Uterus (tissue), 4 donors: ENCODE data around the gene PCLO. TPM values are rescaled to one million over a fixed set of nuclear protein-coding genes. Genes with fewer than 3 reads are reported as not detected.
"Not testable (repeated sequence)": the region's sequence is repeated elsewhere in the genome, so short reads cannot be mapped to it uniquely, and the experiment has no call there.

Source experiments
- DNase-seq, 2 donors: peaks; one replicate each; pipeline ENCODE4 v3.0.0-alpha.2; 2019 to 2020
- H3K27ac ChIP-seq, 2 donors: fragments of 200-600 bp; sonication (generic); 1 replicate in 1 of 2; 2 replicates in 1 of 2; pipeline ENCODE4 v1.5.1; 2016 to 2018
- H3K27me3 ChIP-seq, 2 donors: fragments of 200-600 bp; sonication (generic); one replicate each; pipeline ENCODE4 v1.5.1; 2018 to 2019; ENCODE audit warnings: control low read depth in 1 of 2
- H3K36me3 ChIP-seq, 2 donors: fragments of 200-600 bp; sonication (generic); one replicate each; pipeline ENCODE4 v1.5.1; 2019; ENCODE audit warnings: control low read depth in 1 of 2
- H3K4me1 ChIP-seq, 2 donors: fragments of 200-600 bp; sonication (generic); one replicate each; pipeline ENCODE4 v1.5.1; 2018 to 2019; ENCODE audit warnings: control low read depth in 1 of 2
- H3K4me3 ChIP-seq, 2 donors: fragments of 200-600 bp; sonication (generic); 1 replicate in 1 of 2; 2 replicates in 1 of 2; pipeline ENCODE4 v1.5.1; 2018 to 2019; ENCODE audit warnings: mild to moderate bottlenecking in 1 of 2
- H3K9me3 ChIP-seq, 2 donors: fragments of 200-600 bp; sonication (generic); one replicate each; pipeline ENCODE4 v1.5.1; 2019; ENCODE audit warnings: control low read depth in 1 of 2
- CTCF ChIP-seq, 4 experiments: fragments of 200-600 bp in 2 of 4; fragments of 450-650 bp in 2 of 4; sonication (generic) in 2 of 4; IDR thresholded peaks; one replicate each; pipeline ENCODE4 v1.5.1; 2016 to 2019; ENCODE audit warnings: antibody characterized with exemption in 4 of 4, mild to moderate bottlenecking in 2 of 4, moderate library complexity in 1 of 4
- POLR2A ChIP-seq, 2 donors: fragments of 450-650 bp; IDR thresholded peaks; one replicate each; pipeline ENCODE4 v1.6.1; 2016; ENCODE audit warnings: antibody characterized with exemption in 2 of 2, mild to moderate bottlenecking in 1 of 2, moderate library complexity in 1 of 2
- intact Hi-C: fragments of 100-400 bp; cut with DNase I; formaldehyde crosslinking; loops from one replicate; pipeline ENCODE4 v1.15.1; 2023; ENCODE audit warnings: low total_unique reads
- total RNA-seq, 4 donors: library from RNA; depleted of rRNA in 3 of 4; stranded (reverse); fragments of >200 nt in 3 of 4; gene quantifications; one replicate each; pipeline versions ENCODE4 v1.1.0 to v1.2.4, GENCODE V29; 2014 to 2023
- donor health status: DM: yes; HTN: yes; CAD: no.

Gene PCLO
- total RNA-seq, 4 donors from 2014 or later = 0.26 to 4.4 (median 1.4) TPM

DNA sequence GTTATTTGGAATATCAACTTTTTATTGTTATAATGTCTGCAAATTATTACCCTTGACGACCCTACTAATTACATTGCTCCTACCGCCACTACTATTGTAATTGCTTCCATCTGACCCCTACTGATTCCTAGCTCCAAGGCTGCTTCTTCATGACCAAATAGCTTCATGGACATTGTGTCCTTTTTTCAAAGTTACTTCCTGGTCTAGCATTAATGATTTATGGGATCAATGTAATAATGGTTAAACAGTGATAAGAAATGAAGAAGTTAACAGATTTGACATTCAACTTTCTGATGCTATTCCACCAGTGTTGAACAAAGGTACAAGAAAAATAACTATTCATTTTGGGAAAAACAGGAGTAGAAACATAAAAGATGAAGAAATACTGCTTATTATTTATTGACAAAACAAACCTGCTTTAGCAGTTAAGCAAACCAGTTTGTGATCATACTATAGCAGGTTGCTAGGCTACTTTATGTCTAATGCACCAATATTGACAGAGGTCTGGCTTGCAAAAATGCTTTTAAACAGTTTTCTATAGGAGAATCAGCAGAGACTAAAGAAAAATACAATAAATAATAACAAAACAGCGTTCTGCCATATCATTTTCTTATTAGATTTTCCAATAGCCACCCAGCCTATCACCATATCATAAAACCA is 125.8 kb downstream of the PCLO start:
- TF ChIP-seq POLR2A (IDR thresholded peaks at IDR 0.05) (no peak), CTCF (IDR thresholded peaks at IDR 0.05) (no peak)
- H3K9me3 ChIP-seq = no peaks in the 10 kb centered on the region
- no peaks in the 10 kb centered on the region for H3K27me3 ChIP-seq
- H3K4me1 ChIP-seq = no peaks in the 10 kb centered on the region
- intact Hi-C loops = no loop called here
- no peak overlapping the region for H3K27ac ChIP-seq
- no peak for DNase-seq
- H3K4me3 ChIP-seq = no peak overlapping the region
- H3K36me3 ChIP-seq = no peaks in the 10 kb centered on the region

GRCh38 chr7:83036130-83036529 is 126.6 kb downstream of the PCLO start:
- no peaks in the 10 kb centered on the region for H3K36me3 ChIP-seq
- H3K4me1 ChIP-seq = no peaks in the 10 kb centered on the region
- no peak for DNase-seq
- H3K4me3 ChIP-seq = no peak overlapping the region
- TF ChIP-seq CTCF (IDR thresholded peaks at IDR 0.05) = no peak
- no peak for TF ChIP-seq POLR2A (IDR thresholded peaks at IDR 0.05)
- no peak overlapping the region for H3K27ac ChIP-seq
- intact Hi-C loops = no loop called here
- no peaks in the 10 kb centered on the region for H3K27me3 ChIP-seq
- no peaks in the 10 kb centered on the region for H3K9me3 ChIP-seq

GRCh38 chr7:83032195-83032594 is 130.5 kb downstream of the PCLO start:
- Histone ChIP-seq H3K9me3 (no peaks in the 10 kb centered on the region), H3K27ac (no peak overlapping the region), H3K4me3 (no peak overlapping the region), H3K36me3 (no peaks in the 10 kb centered on the region), H3K27me3 (no peaks in the 10 kb centered on the region), H3K4me1 (no peaks in the 10 kb centered on the region)
- no peak for TF ChIP-seq CTCF (IDR thresholded peaks at IDR 0.05)
- no peak for TF ChIP-seq POLR2A (IDR thresholded peaks at IDR 0.05)
- intact Hi-C loops = no loop called here
- no peak for DNase-seq

DNA sequence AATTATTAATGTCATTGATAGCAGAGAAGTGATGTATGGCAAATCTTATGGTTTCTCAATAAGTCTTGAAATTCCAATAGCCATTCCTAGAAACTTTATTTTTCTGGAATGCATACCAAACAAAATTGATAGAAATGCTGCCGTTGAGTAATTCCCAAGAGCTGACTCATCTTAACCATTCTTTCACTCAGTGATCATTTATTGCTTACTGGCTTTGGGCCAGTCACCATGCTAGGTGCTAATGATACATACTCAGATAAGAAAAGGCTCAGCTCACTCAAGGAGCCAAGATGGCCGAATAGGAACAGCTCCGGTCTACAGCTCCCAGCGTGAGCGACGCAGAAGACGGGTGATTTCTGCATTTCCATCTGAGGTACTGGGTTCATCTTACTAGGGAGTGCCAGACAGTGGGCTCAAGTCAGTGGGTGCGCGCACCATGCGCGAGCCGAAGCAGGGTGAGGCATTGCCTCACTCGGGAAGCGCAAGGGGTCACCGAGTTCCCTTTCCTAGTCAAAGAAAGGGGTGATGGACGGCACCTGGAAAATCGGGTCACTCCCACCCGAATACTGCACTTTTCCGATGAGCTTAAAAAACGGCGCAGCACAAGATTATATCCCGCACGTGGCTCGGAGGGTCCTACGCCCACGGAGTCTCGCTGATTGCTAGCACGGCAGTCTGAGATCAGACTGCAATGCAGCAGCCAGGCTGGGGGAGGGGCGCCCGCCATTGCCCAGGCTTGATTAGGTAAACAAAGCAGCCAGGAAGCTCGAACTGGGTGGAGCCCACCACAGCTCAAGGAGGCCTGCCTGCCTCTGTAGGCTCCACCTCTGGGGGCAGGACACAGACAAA is 138.6 kb downstream of the PCLO start:
- intact Hi-C loops, DNase-seq, H3K36me3 ChIP-seq, H3K4me1 ChIP-seq, H3K27ac ChIP-seq, H3K9me3 ChIP-seq, H3K4me3 ChIP-seq, H3K27me3 ChIP-seq: not testable (repeated sequence)

GRCh38 chr7:83021032-83021431 is 141.7 kb downstream of the PCLO start:
- Histone ChIP-seq H3K9me3 (no peaks in the 10 kb centered on the region), H3K4me1 (no peaks in the 10 kb centered on the region), H3K4me3 (no peak overlapping the region), H3K27me3 (no peaks in the 10 kb centered on the region), H3K27ac (no peak overlapping the region), H3K36me3 (no peaks in the 10 kb centered on the region)
- no peak for TF ChIP-seq POLR2A (IDR thresholded peaks at IDR 0.05)
- TF ChIP-seq CTCF (IDR thresholded peaks at IDR 0.05) = no peak
- intact Hi-C loops = no loop called here
- DNase-seq = no peak
